H7 (cell line): Measurements from ENCODE around the gene SCN4B. TPM values are rescaled to one million over a fixed set of nuclear protein-coding genes. Genes with fewer than 3 reads are reported as not detected.

Experiments used
- DNase-seq: peaks from one replicate; pipeline ENCODE4 v3.0.0; 2012
- H3K27me3 ChIP-seq: 2 replicates; pipeline ENCODE4 v1.6.0; 2011; ENCODE audit warnings: mild to moderate bottlenecking, low read length; ENCODE audit not compliant: control insufficient read depth, insufficient read depth
- H3K36me3 ChIP-seq: replicated peaks from 2 replicates; pipeline ENCODE4 v1.5.1; 2011; ENCODE audit warnings: low read length; ENCODE audit not compliant: control insufficient read depth, insufficient read depth
- H3K4me3 ChIP-seq: 2 replicates; pipeline ENCODE4 v1.5.1; 2011; ENCODE audit warnings: low read depth, mild to moderate bottlenecking, control low read depth, low read length, moderate library complexity; ENCODE audit not compliant: insufficient read depth
- total RNA-seq: library from RNA; depleted of rRNA; stranded (reverse); fragments of >200 nt; shearing (Covaris generic); gene quantifications from 2 replicates; pipeline ENCODE4 v1.2.3, GENCODE V29; 2014; rRNA removed

Gene SCN4B
- total RNA-seq, 1 experiment from 2014 or later: 1.0 TPM

- Histone ChIP-seq H3K36me3 (no peaks in the 10 kb centered on the region), H3K27me3 (no peaks in the 10 kb centered on the region), H3K4me3 (no peak overlapping the region)
- DNase-seq: no peak
These were observed 57.1 kb downstream of the SCN4B start for GRCh38 chr11:118095493-118095892.

- DNase-seq: no peak
- Histone ChIP-seq H3K27me3 (no peaks in the 10 kb centered on the region), H3K4me3 (no peak overlapping the region), H3K36me3 (no peaks in the 10 kb centered on the region)
These were observed 59.6 kb downstream of the SCN4B start for GRCh38 chr11:118092907-118093571.

- Histone ChIP-seq H3K27me3 (no peaks in the 10 kb centered on the region), H3K4me3 (no peak overlapping the region), H3K36me3 (no peaks in the 10 kb centered on the region)
- no peak for DNase-seq
These were observed 60.9 kb downstream of the SCN4B start for GRCh38 chr11:118091690-118092089.

GRCh38 chr11:118090545-118091162 lies 62.0 kb downstream of the SCN4B start:
- Histone ChIP-seq H3K4me3 (no peak overlapping the region), H3K27me3 (no peaks in the 10 kb centered on the region), H3K36me3 (no peaks in the 10 kb centered on the region)
- DNase-seq: no peak

GRCh38 chr11:118088531-118088930 lies 64.1 kb downstream of the SCN4B start:
- no peak for DNase-seq
- Histone ChIP-seq H3K36me3 (no peaks in the 10 kb centered on the region), H3K27me3 (no peaks in the 10 kb centered on the region), H3K4me3 (no peak overlapping the region)

GRCh38 chr11:118087931-118088330 lies 64.7 kb downstream of the SCN4B start:
- no peak for DNase-seq
- Histone ChIP-seq H3K27me3 (no peaks in the 10 kb centered on the region), H3K36me3 (no peaks in the 10 kb centered on the region), H3K4me3 (no peak overlapping the region)

- no peaks in the 10 kb centered on the region for H3K36me3 ChIP-seq
- no peak for DNase-seq
- no peak within 1 kb of the TSS for H3K4me3 ChIP-seq
- no peaks in the 10 kb centered on the region for H3K27me3 ChIP-seq
These were observed 65.5 kb downstream of the SCN4B start, which contains the start of gene SMIM35 for GRCh38 chr11:118086913-118087768. Gene SMIM35 (minus strand): TSS chr11:118086963. CDS start chr11:118086757, 206 bp downstream.

- H3K4me3 ChIP-seq: no peak overlapping the region
- no peaks in the 10 kb centered on the region for H3K36me3 ChIP-seq
- no peaks in the 10 kb centered on the region for H3K27me3 ChIP-seq
- DNase-seq: no peak
These were observed 68.0 kb downstream of the SCN4B start for GRCh38 chr11:118084656-118085055.

GRCh38 chr11:118084247-118084646 lies 68.4 kb downstream of the SCN4B start:
- Histone ChIP-seq H3K36me3 (no peaks in the 10 kb centered on the region), H3K4me3 (no peak overlapping the region), H3K27me3 (no peaks in the 10 kb centered on the region)
- no peak for DNase-seq

Other genes with a start within 250 kb of the SCN4B start
- gene TMPRSS13, start 223.4 kb downstream of the SCN4B start, total RNA-seq: 0.31 TPM in 1 of 2 replicates, not detected in the other
- not detected in 2 replicates for gene IL10RA, start 166.4 kb downstream of the SCN4B start, total RNA-seq
- 0.38 TPM in 1 of 2 replicates, not detected in the other for gene TMPRSS4, start 75.7 kb downstream of the SCN4B start, total RNA-seq
- not detected in 2 replicates for gene SMIM35, start 65.9 kb downstream of the SCN4B start, total RNA-seq
- 0.03 and 0.07 TPM in 2 replicates for gene SCN2B, start 23.8 kb upstream of the SCN4B start, total RNA-seq
- not detected in 2 replicates for gene JAML, start 72.2 kb upstream of the SCN4B start, total RNA-seq
- gene MPZL3, start 99.5 kb upstream of the SCN4B start, total RNA-seq: 0.42 and 0.63 TPM in 2 replicates
- 0.38 and 0.48 TPM in 2 replicates for gene MPZL2, start 111.5 kb upstream of the SCN4B start, total RNA-seq
- gene CD3E, start 151.9 kb upstream of the SCN4B start, total RNA-seq: not detected in 2 replicates
- gene CD3D, start 189.9 kb upstream of the SCN4B start, total RNA-seq: 1.5 TPM in 1 of 2 replicates, not detected in the other
- not detected in 2 replicates for gene CD3G, start 191.5 kb upstream of the SCN4B start, total RNA-seq
- 34.3 and 39.1 TPM in 2 replicates for gene UBE4A, start 206.8 kb upstream of the SCN4B start, total RNA-seq
- 98.8 and 118 TPM in 2 replicates for gene ATP5MG, start 248.8 kb upstream of the SCN4B start, total RNA-seq